ENCODE data around the gene MCCC2.

GRCh38 chr5:71629950-71630349, 42.8 kb downstream of the MCCC2 start:
- TF ChIP-seq CTCF (IDR thresholded peaks at IDR 0.05), result no peak
- no peak for TF ChIP-seq HOXA7 (CRISPR knock-in tag; IDR thresholded peaks at IDR 0.05)
- no peak for TF ChIP-seq POLR2A (IDR thresholded peaks at IDR 0.05; ENCODE audit: low read length)
- TF ChIP-seq MAX (IDR thresholded peaks at IDR 0.05), result no peak
- no peak for TF ChIP-seq RAD21 (conservative IDR thresholded peaks at IDR 0.05 in 1 of 2, IDR thresholded peaks at IDR 0.05 in 1 of 2)
- TF ChIP-seq KDM1A (IDR thresholded peaks at IDR 0.05; ENCODE audit: low read depth), result no peak
- TF ChIP-seq, protein P1, sequence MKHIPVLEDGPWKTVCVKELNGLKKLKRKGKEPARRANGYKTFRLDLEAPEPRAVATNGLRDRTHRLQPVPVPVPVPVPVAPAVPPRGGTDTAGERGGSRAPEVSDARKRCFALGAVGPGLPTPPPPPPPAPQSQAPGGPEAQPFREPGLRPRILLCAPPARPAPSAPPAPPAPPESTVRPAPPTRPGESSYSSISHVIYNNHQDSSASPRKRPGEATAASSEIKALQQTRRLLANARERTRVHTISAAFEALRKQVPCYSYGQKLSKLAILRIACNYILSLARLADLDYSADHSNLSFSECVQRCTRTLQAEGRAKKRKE (CRISPR knock-in tag; IDR thresholded peaks at IDR 0.05; ENCODE audit: low read depth), result no peak
- TF ChIP-seq ZNF302 (CRISPR knock-in tag; IDR thresholded peaks at IDR 0.05), result no peak
- no peak for TF ChIP-seq MAFK (IDR thresholded peaks at IDR 0.05; ENCODE audit: partially characterized antibody)
- TF ChIP-seq RCOR1 (IDR thresholded peaks at IDR 0.05; ENCODE audit: low read depth, low read length), result no peak
- no peak for TF ChIP-seq REST (IDR thresholded peaks at IDR 0.05)
- no peak for TF ChIP-seq SMC3 (IDR thresholded peaks at IDR 0.05)
- TF ChIP-seq E2F6 (IDR thresholded peaks at IDR 0.05; ENCODE audit: borderline replicate concordance, low read depth), result no peak
